Loucy (cell line): ENCODE data around the gene ZP4.

Source experiments
- H2AFZ ChIP-seq: fragments of 200-600 bp; sonication (generic); 2 replicates; pipeline ENCODE4 v1.6.0; 2016; ENCODE audit warnings: antibody characterized with exemption, mild to moderate bottlenecking, low read length, moderate library complexity
- H3F3A ChIP-seq: fragments of 200-600 bp; 2 replicates; pipeline ENCODE4 v1.6.0; 2016; ENCODE audit warnings: antibody characterized with exemption, low read depth, mild to moderate bottlenecking
- H3K27me3 ChIP-seq: fragments of 200-600 bp; sonication (generic); 2 replicates; pipeline ENCODE4 v1.6.1; 2014; ENCODE audit warnings: low read length, mild to moderate bottlenecking; ENCODE audit not compliant: insufficient read depth, poor library complexity, severe bottlenecking
- H3K36me3 ChIP-seq: fragments of 200-600 bp; sonication (generic); 2 replicates; pipeline ENCODE4 v1.6.1; 2016; ENCODE audit warnings: low read length; ENCODE audit not compliant: insufficient read depth
- H3K4me1 ChIP-seq: fragments of 200-600 bp; sonication (generic); 2 replicates; pipeline ENCODE4 v1.5.1; 2014; ENCODE audit warnings: low read length, mild to moderate bottlenecking; ENCODE audit not compliant: insufficient read depth, poor library complexity, severe bottlenecking
- H3K4me2 ChIP-seq: fragments of 200-600 bp; sonication (generic); 2 replicates; pipeline ENCODE4 v1.6.0; 2014; ENCODE audit warnings: antibody characterized with exemption, low read length, low read depth, mild to moderate bottlenecking; ENCODE audit not compliant: poor library complexity, severe bottlenecking
- H3K4me3 ChIP-seq: fragments of 200-600 bp; sonication (generic); 2 replicates; pipeline ENCODE4 v1.5.1; 2014; ENCODE audit warnings: low read length, mild to moderate bottlenecking, mixed read lengths; ENCODE audit not compliant: poor library complexity, severe bottlenecking
- H3K79me2 ChIP-seq: fragments of 200-600 bp; sonication (generic); 2 replicates; pipeline ENCODE4 v1.6.1; 2014; ENCODE audit warnings: low read length; ENCODE audit not compliant: insufficient read depth
- H3K9ac ChIP-seq: fragments of 200-600 bp; sonication (generic); 2 replicates; pipeline ENCODE4 v1.6.0; 2014; ENCODE audit warnings: mild to moderate bottlenecking, low read depth, low read length, moderate library complexity; ENCODE audit not compliant: poor library complexity, severe bottlenecking
- H3K9me2 ChIP-seq: fragments of 200-600 bp; sonication (generic); replicated peaks from 2 replicates; pipeline ENCODE4 v1.6.1; 2016; ENCODE audit warnings: low read depth, low read length, mixed read lengths
- H3K9me3 ChIP-seq: fragments of 200-600 bp; sonication (generic); 2 replicates; pipeline ENCODE4 v1.6.1; 2014; ENCODE audit warnings: mild to moderate bottlenecking, antibody characterized with exemption, low read length, low read depth; ENCODE audit not compliant: insufficient read depth
- H4K20me1 ChIP-seq: fragments of 200-600 bp; sonication (generic); 2 replicates; pipeline ENCODE4 v1.6.0; 2014; ENCODE audit warnings: antibody characterized with exemption, low read length, mild to moderate bottlenecking; ENCODE audit not compliant: insufficient read depth, poor library complexity, severe bottlenecking
- EZH2phosphoT487 ChIP-seq: fragments of 200-600 bp; IDR thresholded peaks from 2 replicates; pipeline ENCODE4 v1.6.1; 2018; ENCODE audit warnings: antibody characterized with exemption, mild to moderate bottlenecking, moderate library complexity, borderline replicate concordance
- TF ChIP-seq, protein P1 (sequence below): fragments of 200-600 bp; sonication (generic); conservative IDR thresholded peaks from 2 replicates; pipeline ENCODE4 v1.5.1; 2014; ENCODE audit warnings: mild to moderate bottlenecking, antibody characterized with exemption, low read length

ZP4 gene

DNA sequence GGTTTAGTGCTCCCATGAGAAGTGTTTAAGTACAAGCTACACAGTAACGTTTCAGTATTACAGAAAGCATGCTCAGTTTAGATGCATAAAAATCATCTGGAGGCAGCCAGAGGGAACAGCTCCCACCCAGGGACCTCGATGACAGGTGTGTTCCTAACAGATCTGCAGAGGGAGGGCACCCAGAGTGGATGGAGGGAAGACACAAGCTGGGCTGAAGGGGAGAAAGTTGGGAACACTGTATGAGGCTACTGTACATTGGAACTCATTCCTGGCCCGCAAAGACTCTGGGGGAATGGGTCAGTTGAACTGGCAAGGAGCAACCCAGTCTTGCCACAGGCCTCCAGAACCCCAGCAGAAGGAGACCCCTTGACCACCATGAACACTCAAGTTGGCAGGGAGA, 52.4 kb downstream of the ZP4 start:
- 0 out of 2 replicates have a peak, but pooled peaks cover 3% of the 10 kb centered on the region for H3K9me3 ChIP-seq
- H3K9me2 ChIP-seq = no peaks in the 10 kb centered on the region
- no peak overlapping the region for H2AFZ ChIP-seq
- no peaks in the 10 kb centered on the region for H3K79me2 ChIP-seq
- no peaks in the 10 kb centered on the region for H4K20me1 ChIP-seq
- no peak for TF ChIP-seq EZH2phosphoT487
- TF ChIP-seq, protein P1, sequence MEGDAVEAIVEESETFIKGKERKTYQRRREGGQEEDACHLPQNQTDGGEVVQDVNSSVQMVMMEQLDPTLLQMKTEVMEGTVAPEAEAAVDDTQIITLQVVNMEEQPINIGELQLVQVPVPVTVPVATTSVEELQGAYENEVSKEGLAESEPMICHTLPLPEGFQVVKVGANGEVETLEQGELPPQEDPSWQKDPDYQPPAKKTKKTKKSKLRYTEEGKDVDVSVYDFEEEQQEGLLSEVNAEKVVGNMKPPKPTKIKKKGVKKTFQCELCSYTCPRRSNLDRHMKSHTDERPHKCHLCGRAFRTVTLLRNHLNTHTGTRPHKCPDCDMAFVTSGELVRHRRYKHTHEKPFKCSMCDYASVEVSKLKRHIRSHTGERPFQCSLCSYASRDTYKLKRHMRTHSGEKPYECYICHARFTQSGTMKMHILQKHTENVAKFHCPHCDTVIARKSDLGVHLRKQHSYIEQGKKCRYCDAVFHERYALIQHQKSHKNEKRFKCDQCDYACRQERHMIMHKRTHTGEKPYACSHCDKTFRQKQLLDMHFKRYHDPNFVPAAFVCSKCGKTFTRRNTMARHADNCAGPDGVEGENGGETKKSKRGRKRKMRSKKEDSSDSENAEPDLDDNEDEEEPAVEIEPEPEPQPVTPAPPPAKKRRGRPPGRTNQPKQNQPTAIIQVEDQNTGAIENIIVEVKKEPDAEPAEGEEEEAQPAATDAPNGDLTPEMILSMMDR = no peak
- no peaks in the 10 kb centered on the region for H3K27me3 ChIP-seq
- H3K4me3 ChIP-seq = no peak overlapping the region
- no peak overlapping the region for H3K4me2 ChIP-seq
- no peak overlapping the region for H3K9ac ChIP-seq
- no peaks in the 10 kb centered on the region for H3F3A ChIP-seq
- no peaks in the 10 kb centered on the region for H3K4me1 ChIP-seq
- H3K36me3 ChIP-seq = no peaks in the 10 kb centered on the region

- Histone ChIP-seq H3K4me3 (no peak overlapping the region), H4K20me1 (no peaks in the 10 kb centered on the region), H3F3A (no peaks in the 10 kb centered on the region), H3K4me2 (no peak overlapping the region), H3K9ac (no peak overlapping the region), H2AFZ (no peak overlapping the region), H3K4me1 (no peaks in the 10 kb centered on the region), H3K36me3 (no peaks in the 10 kb centered on the region), H3K79me2 (no peaks in the 10 kb centered on the region), H3K27me3 (no peaks in the 10 kb centered on the region), H3K9me2 (no peaks in the 10 kb centered on the region), H3K9me3 (peaks cover 2% of the 10 kb centered on the region; the same call in 1 of the 2 replicates)
- TF ChIP-seq EZH2phosphoT487 = no peak
- TF ChIP-seq, protein P1 = no peak
Observed at GRCh38 chr1:237834461-237834860, 56.3 kb downstream of the ZP4 start.

DNA sequence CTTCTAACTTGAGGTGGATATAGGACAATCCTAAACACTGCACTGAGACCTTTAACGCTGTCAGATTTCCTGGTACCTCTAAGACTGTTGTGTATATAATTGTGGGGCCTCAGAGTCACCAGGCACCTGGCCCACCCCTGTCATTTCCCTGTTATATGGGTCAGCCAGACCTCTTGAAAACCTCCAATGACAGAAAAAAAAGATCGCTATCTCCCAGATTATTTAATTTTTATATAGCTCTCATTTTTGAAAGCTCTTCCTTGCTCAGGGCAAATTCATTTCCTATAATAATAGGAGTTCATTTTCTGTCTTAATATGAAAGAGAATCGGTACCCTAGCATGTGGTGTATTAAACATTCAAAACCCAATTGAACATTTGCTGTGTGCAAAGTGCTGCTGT, 56.7 kb downstream of the ZP4 start:
- Histone ChIP-seq H3K9me3 (peaks cover 2% of the 10 kb centered on the region; the same call in 1 of the 2 replicates), H3K4me3 (no peak overlapping the region), H2AFZ (no peak overlapping the region), H3K9ac (no peak overlapping the region), H3K9me2 (no peaks in the 10 kb centered on the region), H3K27me3 (no peaks in the 10 kb centered on the region), H4K20me1 (no peaks in the 10 kb centered on the region), H3F3A (no peaks in the 10 kb centered on the region), H3K79me2 (no peaks in the 10 kb centered on the region), H3K4me1 (no peaks in the 10 kb centered on the region), H3K4me2 (no peak overlapping the region), H3K36me3 (no peaks in the 10 kb centered on the region)
- TF ChIP-seq, protein P1 = no peak
- TF ChIP-seq EZH2phosphoT487 = no peak
